Gastrocnemius medialis (tissue), 4 donors: Measurements from ENCODE around the gene ARPC5L. TPM values are rescaled to one million over a fixed set of nuclear protein-coding genes. Genes with fewer than 3 reads are reported as not detected.

Experiments
- ATAC-seq, 2 donors: fragments of 150-250 bp; one replicate each; pipeline ENCODE4 v1.9.1; 2016
- DNase-seq, 2 donors: peaks; one replicate each; pipeline ENCODE4 v3.0.0-alpha.2; 2019
- H3K27ac ChIP-seq, 4 donors: fragments of 200-600 bp; sonication (generic); 1 replicate in 1 of 4; 2 replicates in 3 of 4; pipeline ENCODE4 v1.5.1; 2016 to 2018; ENCODE audit warnings: mild to moderate bottlenecking in 2 of 4, moderate library complexity in 1 of 4
- H3K27me3 ChIP-seq, 3 donors: fragments of 200-600 bp; sonication (generic) in 2 of 3; 1 replicate in 1 of 3; 2 replicates in 2 of 3; pipeline versions ENCODE4 v1.5.1 to v1.6.0; 2016 to 2019; ENCODE audit warnings: mild to moderate bottlenecking in 1 of 3, moderate library complexity in 1 of 3
- H3K36me3 ChIP-seq, 2 donors: fragments of 200-600 bp; sonication (generic) in 1 of 2; one replicate each; pipeline ENCODE4 v1.5.1; 2017 to 2018
- H3K4me1 ChIP-seq, 2 donors: fragments of 200-600 bp; sonication (generic) in 1 of 2; one replicate each; pipeline ENCODE4 v1.5.1; 2016 to 2017; ENCODE audit warnings: mild to moderate bottlenecking in 2 of 2
- H3K4me3 ChIP-seq, 4 donors: fragments of 200-600 bp; sonication (generic) in 3 of 4; 1 replicate in 1 of 4; 2 replicates in 3 of 4; pipeline ENCODE4 v1.5.1; 2016 to 2019; ENCODE audit warnings: mild to moderate bottlenecking in 2 of 4
- H3K9me3 ChIP-seq, 3 donors: fragments of 200-600 bp; sonication (generic) in 2 of 3; 1 replicate in 1 of 3; 2 replicates in 2 of 3; pipeline ENCODE4 v1.5.1; 2016 to 2019
- CTCF ChIP-seq, 5 experiments: fragments of 450-650 bp in 3 of 5; fragments of 200-600 bp in 2 of 5; sonication (generic) in 2 of 5; IDR thresholded peaks in 4 of 5; conservative IDR thresholded peaks in 1 of 5; 1 replicate in 4 of 5; 2 replicates in 1 of 5; pipeline ENCODE4 v1.5.1; 2016 to 2019; ENCODE audit warnings: antibody characterized with exemption in 5 of 5, mild to moderate bottlenecking in 3 of 5, moderate library complexity in 3 of 5
- POLR2A ChIP-seq, 2 donors: fragments of 450-650 bp; IDR thresholded peaks; one replicate each; pipeline ENCODE4 v1.6.1; 2017; ENCODE audit warnings: antibody characterized with exemption in 2 of 2, mild to moderate bottlenecking in 2 of 2, moderate library complexity in 2 of 2
- in situ Hi-C, 4 donors: fragments of 200-750 bp; cut with MboI; loops; one replicate each; pipeline versions ENCODE4 v1.15.0 to v1.8.0; 2017; ENCODE audit warnings: low sequenced_read_pairs in 4 of 4
- intact Hi-C: fragments of 100-400 bp; cut with DNase I; formaldehyde crosslinking; loops from one replicate; pipeline ENCODE4 v1.15.1; 2023; ENCODE audit warnings: low total_unique reads
- total RNA-seq, 4 donors: library from RNA; depleted of rRNA; stranded (reverse); fragments of >200 nt; gene quantifications; one replicate each; pipeline versions ENCODE4 v1.1.0 to v1.2.3, GENCODE V29; 2016

The ARPC5L gene
- total RNA-seq, 4 donors from 2014 or later: 28.9 to 47.1 (median 29.2) TPM

- Histone ChIP-seq H3K36me3 (peaks cover 0 to 44% of the 10 kb centered on the region in 2 donors), H3K4me1 (peaks cover 35 to 38% of the 10 kb centered on the region in 2 donors), H3K27ac (peak overlapping the region; percentile 87 to 97 (median 92)), H3K4me3 (peak overlapping the region; percentile 85 to 100 (median 100)), H3K27me3 (no peaks in the 10 kb centered on the region), H3K9me3 (no peaks in the 10 kb centered on the region)
- no peak for ATAC-seq
- DNase-seq: no peak
- in situ Hi-C loops: no loop called here
- intact Hi-C loops: loop anchor here (5.0 to 10.0 kb wide), 3 partner anchors 206 to 382 kb away; partner anchors contain the start of genes HSPA5 and PPP6C
- TF ChIP-seq POLR2A (IDR thresholded peaks at IDR 0.05): no peak
- TF ChIP-seq CTCF (IDR thresholded peaks at IDR 0.05 in 4 of 5, conservative IDR thresholded peaks at IDR 0.05 in 1 of 5): no peak
These were observed 1.2 kb upstream of the ARPC5L start for GRCh38 chr9:124860582-124861341.

GRCh38 chr9:124863371-124863871 is 1.5 kb downstream of the ARPC5L start:
- Histone ChIP-seq H3K4me1 (peaks cover 46 to 48% of the 10 kb centered on the region in 2 donors), H3K27ac (peak overlapping the region; percentile 87 to 97 (median 92)), H3K4me3 (no peak overlapping the region), H3K9me3 (no peaks in the 10 kb centered on the region), H3K36me3 (peaks cover 0 to 26% of the 10 kb centered on the region in 2 donors), H3K27me3 (no peaks in the 10 kb centered on the region)
- no peak for ATAC-seq
- TF ChIP-seq POLR2A (IDR thresholded peaks at IDR 0.05) (no peak), CTCF (IDR thresholded peaks at IDR 0.05 in 4 of 5, conservative IDR thresholded peaks at IDR 0.05 in 1 of 5) (no peak)
- intact Hi-C loops (loop anchor here (5.0 to 10.0 kb wide), 3 partner anchors 209 to 379 kb away; partner anchors contain the start of genes HSPA5 and PPP6C), in situ Hi-C loops (no loop called here)
- DNase-seq: no peak

GRCh38 chr9:124868511-124869465 is 6.9 kb downstream of the ARPC5L start:
- H3K27ac ChIP-seq: peak overlapping the region; percentile 93 to 100 (median 96)
- in situ Hi-C loops (no loop called here), intact Hi-C loops (loop anchor here (1.0 to 10.0 kb wide), 4 partner anchors 73 to 316 kb away; partner anchors contain the start of genes GOLGA1, PPP6C and SCAI)

More at GRCh38 chr9:124868511-124869465, 6.9 kb downstream of the ARPC5L start:
- peak; percentile 82 to 90 for ATAC-seq
- DNase-seq: peak; percentile 82 to 86
- TF ChIP-seq POLR2A (IDR thresholded peaks at IDR 0.05) (peak; percentile 96 to 99), CTCF (IDR thresholded peaks at IDR 0.05 in 4 of 5, conservative IDR thresholded peaks at IDR 0.05 in 1 of 5) (peak in 1 of 5 experiments; percentile 3)
- Histone ChIP-seq H3K9me3 (no peaks in the 10 kb centered on the region), H3K36me3 (no peaks in the 10 kb centered on the region), H3K4me1 (peaks cover 51 to 52% of the 10 kb centered on the region in 2 donors), H3K27me3 (no peaks in the 10 kb centered on the region), H3K4me3 (peak overlapping the region; percentile 80 to 100 (median 88))
